Suprapubic skin (tissue), 4 donors: ENCODE results near the gene ING1.

Experiments
- CTCF ChIP-seq, 2 donors: fragments of 200-600 bp in 1 of 2; fragments of 450-650 bp in 1 of 2; sonication (generic) in 1 of 2; IDR thresholded peaks; one replicate each; pipeline ENCODE4 v1.5.1; 2016 to 2019; ENCODE audit warnings: antibody characterized with exemption in 2 of 2, mild to moderate bottlenecking in 1 of 2, moderate library complexity in 1 of 2
- EP300 ChIP-seq: sonication (generic); formaldehyde crosslinking; IDR thresholded peaks from one replicate; pipeline ENCODE4 v1.6.1; 2017; ENCODE audit warnings: antibody characterized with exemption
- POLR2A ChIP-seq, 2 donors: fragments of 450-650 bp; IDR thresholded peaks; one replicate each; pipeline ENCODE4 v1.6.1; 2017; ENCODE audit warnings: antibody characterized with exemption in 2 of 2, mild to moderate bottlenecking in 2 of 2, moderate library complexity in 2 of 2
- POLR2AphosphoS5 ChIP-seq, 3 donors: sonication (generic); formaldehyde crosslinking; IDR thresholded peaks; one replicate each; pipeline ENCODE4 v1.6.1; 2017; ENCODE audit warnings: antibody characterized with exemption in 3 of 3

- TF ChIP-seq CTCF (IDR thresholded peaks at IDR 0.05) (no peak), POLR2A (IDR thresholded peaks at IDR 0.05) (no peak), EP300 (no peak), POLR2AphosphoS5 (IDR thresholded peaks at IDR 0.05) (no peak)
Measured at GRCh38 chr13:110713642-110713952, at the start of gene ING1.
